HG03521 (cell line): Measurements from ENCODE around the gene RBM26.

Experiments used
- ATAC-seq: cut with Tn5 transposase; IDR thresholded peaks from one replicate; pipeline ENCODE4 v1.9.1; 2021; ENCODE audit warnings: mild to moderate bottlenecking, moderate library complexity; ENCODE audit not compliant: unreplicated experiment

RBM26 gene

DNA sequence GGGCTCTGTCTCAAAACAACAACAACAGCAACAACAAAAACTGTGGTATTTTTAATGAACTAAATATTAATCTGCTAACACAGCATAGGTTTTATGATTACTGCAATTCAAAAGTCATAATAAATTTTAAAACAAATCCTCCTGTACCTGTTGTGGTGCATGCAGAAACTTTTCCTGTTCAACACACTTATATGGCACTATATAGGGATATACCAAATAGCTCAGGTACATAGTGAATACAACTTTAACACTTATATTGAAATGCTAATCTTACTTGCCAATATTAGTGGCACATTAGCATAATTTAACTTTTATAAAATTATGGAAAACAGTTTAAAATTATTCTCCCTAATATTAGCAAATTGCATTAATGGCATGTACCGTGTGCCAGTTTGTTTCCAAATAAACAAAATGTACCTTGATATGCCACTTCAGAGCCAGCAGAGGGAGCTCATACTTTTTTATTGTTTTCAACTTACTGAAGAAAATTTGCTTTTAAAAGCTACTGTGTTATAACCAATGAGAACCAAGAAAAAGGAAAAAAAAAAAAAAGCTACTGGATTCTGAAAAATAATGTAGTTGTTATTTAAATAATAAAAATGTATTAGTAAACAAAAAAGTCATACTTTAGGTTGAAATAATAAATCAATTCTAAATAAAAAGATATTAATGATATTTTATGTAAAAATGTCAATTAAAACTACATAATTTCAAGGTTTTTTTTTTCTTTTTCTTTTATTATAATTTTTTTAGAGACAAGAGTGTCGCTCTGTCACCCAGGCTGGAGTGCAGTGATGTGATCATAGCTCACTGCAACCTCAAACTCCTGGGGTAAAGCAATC is 18.0 kb upstream of the RBM26 start:
- ATAC-seq: no peak

- no peak for ATAC-seq
Observed at GRCh38 chr13:79423340-79423739, 17.3 kb upstream of the RBM26 start.

- no peak for ATAC-seq
Observed at GRCh38 chr13:79419365-79419764, 13.3 kb upstream of the RBM26 start.

GRCh38 chr13:79417741-79418140 is 11.7 kb upstream of the RBM26 start:
- no peak for ATAC-seq

DNA sequence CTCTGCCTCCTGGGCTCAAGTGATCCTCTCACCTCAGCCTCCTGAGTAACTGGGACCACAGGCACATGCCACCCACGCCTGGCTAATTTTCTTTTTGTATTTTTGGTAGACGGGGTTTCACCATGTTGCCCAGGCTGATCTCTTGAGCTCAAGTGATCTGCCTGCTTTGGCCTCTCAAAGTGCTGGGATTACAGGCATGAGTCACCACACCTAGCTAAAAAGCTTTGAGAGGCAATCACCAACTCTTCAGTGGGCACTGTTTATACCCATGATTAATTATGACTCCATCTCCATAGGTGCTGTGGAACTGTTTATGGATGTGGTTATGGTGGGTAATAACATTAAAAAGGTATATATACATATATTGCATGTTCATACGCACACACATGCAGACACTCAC is 7.5 kb upstream of the RBM26 start:
- no peak for ATAC-seq

DNA sequence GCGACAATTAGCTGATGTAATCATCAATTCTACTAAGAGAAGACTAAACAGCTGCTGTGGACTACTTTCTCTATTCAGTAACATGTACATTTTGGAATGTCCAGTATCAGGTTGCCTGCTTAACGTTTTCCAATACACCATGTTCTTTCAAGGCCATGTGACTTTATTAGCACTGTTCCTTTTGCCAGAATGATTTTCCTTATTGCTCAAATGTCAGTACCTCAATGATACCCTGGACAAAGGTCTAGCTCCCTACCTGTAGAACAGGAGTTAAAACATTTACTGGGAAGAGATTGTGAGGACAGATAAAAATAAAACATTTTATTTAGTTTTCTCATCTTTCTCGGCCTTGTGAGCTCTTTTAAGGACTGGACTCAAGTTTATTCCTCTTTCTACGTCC is 3.8 kb upstream of the RBM26 start:
- no peak for ATAC-seq

- ATAC-seq: no peak
Observed at GRCh38 chr13:79407349-79407979, 1.4 kb upstream of the RBM26 start.

DNA sequence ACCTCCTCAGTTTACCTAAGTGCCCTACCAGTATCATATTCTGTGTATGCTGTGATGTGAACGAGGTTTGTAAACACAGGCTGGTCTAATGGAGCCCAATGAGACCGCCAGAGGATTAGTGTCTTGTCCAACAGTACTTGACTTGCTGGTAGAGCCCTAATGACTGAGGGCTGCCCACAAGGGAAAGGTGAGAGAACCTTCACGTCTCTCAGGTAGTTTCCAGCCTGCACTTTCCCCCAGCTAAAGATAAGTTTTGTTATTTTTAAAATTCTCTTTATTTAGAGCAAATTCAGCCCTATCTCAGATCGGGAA is 498 bp upstream of the RBM26 start:
- ATAC-seq: no peak

- ATAC-seq: peak; percentile 4
Observed at GRCh38 chr13:79405501-79405830, 589 bp downstream of the RBM26 start.

DNA sequence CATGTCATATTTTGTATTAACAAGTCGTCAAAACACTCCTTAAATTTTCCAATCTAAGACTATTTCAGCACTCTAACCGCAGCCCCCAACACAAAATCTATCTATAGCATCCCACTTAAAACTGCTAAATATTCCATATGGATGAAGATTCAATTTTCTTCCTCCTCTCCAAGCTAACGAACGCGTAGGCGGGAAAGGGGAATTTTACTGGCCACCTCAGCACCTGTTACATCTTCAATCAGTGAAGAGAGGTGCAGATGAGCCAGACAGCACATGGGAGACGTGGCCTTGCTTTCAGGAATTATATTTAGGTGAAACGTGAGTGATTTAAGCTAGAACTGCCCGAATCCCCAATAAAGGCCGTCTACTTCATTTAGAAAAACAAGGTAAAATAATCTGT is 1.1 kb downstream of the RBM26 start:
- ATAC-seq: no peak

DNA sequence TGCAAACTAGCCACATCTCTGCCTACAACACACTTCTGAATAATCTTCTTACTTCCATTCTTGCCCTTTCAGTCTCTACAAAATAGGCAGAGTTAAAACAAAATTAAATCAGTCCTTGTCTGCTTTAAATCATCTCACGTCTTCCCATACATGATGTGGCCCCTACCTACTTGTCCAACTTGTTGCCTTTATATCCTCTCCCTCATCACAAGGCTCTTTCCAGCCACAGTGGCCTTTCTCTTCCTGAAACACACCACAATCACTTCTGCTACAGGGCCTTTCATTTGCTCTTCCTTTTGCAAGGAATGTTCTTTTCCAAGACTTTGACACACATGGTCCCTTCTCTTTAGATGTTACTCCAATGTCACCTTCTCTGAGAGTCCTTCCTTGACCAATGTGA is 1.7 kb downstream of the RBM26 start:
- no peak for ATAC-seq

- ATAC-seq: no peak
Observed at GRCh38 chr13:79403113-79403512, 2.9 kb downstream of the RBM26 start.

DNA sequence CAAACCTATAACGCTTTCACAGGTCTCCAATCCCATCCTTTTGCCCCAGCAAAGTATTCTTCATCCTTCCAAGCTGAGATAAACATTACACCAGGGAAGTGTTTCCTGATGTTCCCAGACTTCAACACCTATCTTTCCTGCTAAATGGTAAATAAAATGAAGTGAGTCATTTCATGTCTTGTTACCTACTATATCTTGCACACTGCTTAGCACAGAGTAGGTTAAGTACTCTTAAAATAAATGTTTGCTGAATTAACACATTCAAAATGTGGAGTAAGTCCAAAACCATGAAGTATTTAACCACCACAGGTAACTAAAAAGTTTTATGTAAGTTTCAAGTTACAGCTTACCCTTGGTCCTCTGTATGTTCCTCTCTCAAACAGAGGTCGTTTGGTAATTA is 3.4 kb downstream of the RBM26 start:
- no peak for ATAC-seq

DNA sequence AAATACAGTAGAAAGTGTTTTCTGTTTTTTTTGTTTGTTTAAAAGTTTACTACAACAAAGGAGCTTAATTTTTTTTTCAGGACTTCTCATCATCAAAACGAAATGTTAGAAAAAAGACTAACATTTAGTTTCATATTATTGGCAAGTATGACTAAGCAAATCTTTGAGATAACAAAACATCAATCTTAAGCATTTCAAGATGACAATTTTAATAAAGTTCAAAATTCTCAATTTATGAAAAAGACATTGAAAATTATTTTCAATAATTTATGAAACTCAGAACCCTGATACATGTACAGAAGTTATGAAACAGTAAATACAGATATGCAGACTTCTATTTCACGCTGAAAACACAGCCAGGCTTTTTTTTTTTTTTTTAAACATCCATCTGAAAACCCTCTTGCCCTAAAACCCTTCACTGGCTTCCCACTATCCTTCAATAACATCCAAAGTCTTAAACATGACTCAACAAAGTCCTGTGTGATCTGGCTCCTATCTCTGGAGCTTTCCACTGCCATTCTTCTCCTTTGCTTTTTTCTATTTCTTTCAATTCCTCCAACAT is 3.9 kb downstream of the RBM26 start:
- no peak for ATAC-seq

- no peak for ATAC-seq
Observed at GRCh38 chr13:79401259-79402070, 4.6 kb downstream of the RBM26 start.

- ATAC-seq: no peak
Observed at GRCh38 chr13:79398915-79399314, 7.1 kb downstream of the RBM26 start.

DNA sequence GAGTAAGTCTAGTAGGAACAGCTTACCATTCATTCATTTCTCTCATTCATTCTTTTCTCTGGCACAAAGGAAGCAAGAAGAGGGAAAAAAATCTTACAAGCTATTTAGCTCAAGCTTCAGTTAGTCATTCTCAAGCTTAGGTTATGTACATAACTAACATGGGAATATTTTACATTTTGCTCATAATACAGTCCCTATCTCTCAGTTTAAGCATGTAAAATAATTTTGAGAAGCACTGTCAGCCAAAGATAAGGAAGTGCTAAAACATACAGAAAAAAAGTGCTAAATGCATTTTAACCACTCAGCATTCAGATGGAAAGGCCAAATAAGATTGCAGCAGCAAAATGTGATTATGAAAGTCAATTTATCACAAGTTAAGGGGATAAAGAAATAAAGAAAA is 7.9 kb downstream of the RBM26 start:
- ATAC-seq: no peak

- ATAC-seq: no peak
Observed at GRCh38 chr13:79395881-79396280, 10.2 kb downstream of the RBM26 start.

DNA sequence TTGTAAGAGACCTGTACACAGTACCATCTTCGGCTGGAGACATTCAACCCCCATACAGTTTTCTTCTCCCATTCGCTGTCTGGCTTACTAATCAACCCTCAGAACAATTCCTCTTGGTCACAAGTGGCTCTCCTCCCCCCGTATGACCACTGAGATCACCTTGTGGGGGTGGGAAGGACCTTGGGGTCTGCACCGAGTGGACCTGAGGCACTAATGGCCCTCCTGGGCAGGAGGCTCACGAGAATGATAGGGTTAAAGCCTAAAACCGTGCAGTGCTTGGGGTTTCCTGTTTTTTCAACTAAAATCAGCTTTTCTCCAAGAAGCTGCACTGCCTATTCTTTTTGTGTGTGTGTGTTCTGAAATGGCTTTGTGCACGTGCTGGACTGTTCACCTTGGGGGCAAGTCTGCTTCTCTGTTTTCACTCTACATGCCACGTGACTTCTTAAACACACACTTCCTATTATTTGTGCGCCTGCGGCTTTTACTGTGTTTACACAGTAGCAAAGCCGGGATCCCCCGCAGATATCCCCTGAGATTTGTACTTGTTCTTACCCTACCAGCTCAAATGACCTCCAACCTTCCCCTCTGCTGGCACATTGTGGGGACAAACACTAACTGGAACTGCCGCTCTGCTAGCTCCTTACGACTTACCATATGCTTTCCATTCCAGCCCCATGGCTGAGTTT is 12.3 kb downstream of the RBM26 start:
- ATAC-seq: peak; percentile 42

- peak; percentile 55 for ATAC-seq
Observed at GRCh38 chr13:79392882-79393563, 13.0 kb downstream of the RBM26 start.

- no peak for ATAC-seq
Observed at GRCh38 chr13:79389026-79389425, 17.0 kb downstream of the RBM26 start.
